Muscle layer of colon (tissue), 2 donors: ENCODE results near the gene BMP8A.

ENCODE experiments used
- H3K27ac ChIP-seq: one replicate; pipeline ENCODE4 v1.7.0; 2013; ENCODE audit warnings: low read depth, mild to moderate bottlenecking, low read length, moderate library complexity
- H3K27me3 ChIP-seq, 2 donors: one replicate each; pipeline ENCODE4 v1.7.0; 2013; ENCODE audit warnings: low read length in 2 of 2, mild to moderate bottlenecking in 2 of 2; ENCODE audit not compliant: insufficient read depth in 2 of 2, control insufficient read depth in 1 of 2
- H3K36me3 ChIP-seq: one replicate; pipeline ENCODE4 v1.7.0; 2013; ENCODE audit warnings: mild to moderate bottlenecking, low read length; ENCODE audit not compliant: insufficient read depth
- H3K4me1 ChIP-seq: one replicate; pipeline ENCODE4 v1.7.0; 2013; ENCODE audit warnings: mild to moderate bottlenecking, low read length; ENCODE audit not compliant: insufficient read depth
- H3K4me3 ChIP-seq, 2 donors: one replicate each; pipeline ENCODE4 v1.7.0; 2013; ENCODE audit warnings: low read length in 2 of 2, low read depth in 1 of 2, mild to moderate bottlenecking in 1 of 2, moderate library complexity in 1 of 2
- H3K9ac ChIP-seq: one replicate; pipeline ENCODE4 v1.7.0; 2013; ENCODE audit warnings: low read length
- H3K9me3 ChIP-seq: one replicate; pipeline ENCODE4 v1.7.0; 2013; ENCODE audit warnings: mild to moderate bottlenecking, low read length
- donor health status: abdominal sarcoma.
- donor health status: Adenocarcinoma of cecum.

Gene BMP8A

GRCh38 chr1:39539252-39539790 lies 47.9 kb downstream of the BMP8A start:
- Histone ChIP-seq H3K36me3 (peaks cover 17% of the 10 kb centered on the region), H3K27ac (no peak overlapping the region), H3K9me3 (no peaks in the 10 kb centered on the region), H3K27me3 (no peaks in the 10 kb centered on the region), H3K4me1 (peaks cover 5% of the 10 kb centered on the region), H3K9ac (no peak overlapping the region), H3K4me3 (peak overlapping the region in 1 of 2 donors; percentile 0)

GRCh38 chr1:39540504-39541031 lies 49.1 kb downstream of the BMP8A start:
- Histone ChIP-seq H3K9me3 (no peaks in the 10 kb centered on the region), H3K27ac (no peak overlapping the region), H3K4me1 (peaks cover 5% of the 10 kb centered on the region), H3K9ac (no peak overlapping the region), H3K27me3 (no peaks in the 10 kb centered on the region), H3K36me3 (peaks cover 19% of the 10 kb centered on the region), H3K4me3 (no peak overlapping the region)

GRCh38 chr1:39542924-39543323 lies 51.5 kb downstream of the BMP8A start:
- Histone ChIP-seq H3K27me3 (no peaks in the 10 kb centered on the region), H3K36me3 (peaks cover 25% of the 10 kb centered on the region), H3K9me3 (no peaks in the 10 kb centered on the region)

GRCh38 chr1:39544327-39544726 lies 52.9 kb downstream of the BMP8A start:
- no peak overlapping the region for H3K9ac ChIP-seq
- H3K4me3 ChIP-seq, result no peak overlapping the region
- H3K4me1 ChIP-seq, result peaks cover under 1% of the 10 kb centered on the region
- peaks cover 34% of the 10 kb centered on the region for H3K36me3 ChIP-seq
- no peaks in the 10 kb centered on the region for H3K9me3 ChIP-seq
- no peaks in the 10 kb centered on the region for H3K27me3 ChIP-seq
- no peak overlapping the region for H3K27ac ChIP-seq

More at GRCh38 chr1:39542924-39543323, 51.5 kb downstream of the BMP8A start:
- no peak overlapping the region for H3K27ac ChIP-seq
- no peak overlapping the region for H3K9ac ChIP-seq
- H3K4me3 ChIP-seq, result no peak overlapping the region
- H3K4me1 ChIP-seq, result peaks cover 5% of the 10 kb centered on the region

- Histone ChIP-seq H3K4me3 (no peak overlapping the region), H3K27ac (no peak overlapping the region), H3K27me3 (no peaks in the 10 kb centered on the region), H3K4me1 (no peaks in the 10 kb centered on the region), H3K9ac (no peak overlapping the region), H3K9me3 (no peaks in the 10 kb centered on the region), H3K36me3 (peaks cover 37% of the 10 kb centered on the region)
These were observed 54.1 kb downstream of the BMP8A start for GRCh38 chr1:39545531-39545930.

- H3K36me3 ChIP-seq, result peaks cover 9% of the 10 kb centered on the region
- no peak overlapping the region for H3K4me3 ChIP-seq
These were observed 62.8 kb downstream of the BMP8A start for GRCh38 chr1:39554277-39554676.

GRCh38 chr1:39561279-39561678 lies 69.8 kb downstream of the BMP8A start:
- Histone ChIP-seq H3K9ac (no peak overlapping the region), H3K36me3 (peaks cover 58% of the 10 kb centered on the region), H3K4me1 (peaks cover 8% of the 10 kb centered on the region), H3K27ac (no peak overlapping the region), H3K27me3 (no peaks in the 10 kb centered on the region), H3K9me3 (no peaks in the 10 kb centered on the region), H3K4me3 (no peak overlapping the region)

More at GRCh38 chr1:39554277-39554676, 62.8 kb downstream of the BMP8A start:
- Histone ChIP-seq H3K27me3 (no peaks in the 10 kb centered on the region), H3K9ac (no peak overlapping the region), H3K4me1 (peaks cover 8% of the 10 kb centered on the region), H3K9me3 (no peaks in the 10 kb centered on the region), H3K27ac (no peak overlapping the region)

- Histone ChIP-seq H3K27me3 (no peaks in the 10 kb centered on the region), H3K27ac (no peak overlapping the region), H3K4me1 (peaks cover 8% of the 10 kb centered on the region), H3K9ac (no peak overlapping the region), H3K36me3 (peaks cover 72% of the 10 kb centered on the region), H3K4me3 (no peak overlapping the region), H3K9me3 (no peaks in the 10 kb centered on the region)
These were observed 71.5 kb downstream of the BMP8A start for GRCh38 chr1:39562886-39563285.

- Histone ChIP-seq H3K36me3 (peaks cover 79% of the 10 kb centered on the region), H3K27me3 (no peaks in the 10 kb centered on the region), H3K9me3 (no peaks in the 10 kb centered on the region), H3K9ac (no peak overlapping the region), H3K4me1 (peaks cover 3% of the 10 kb centered on the region), H3K4me3 (no peak overlapping the region), H3K27ac (no peak overlapping the region)
These were observed 72.2 kb downstream of the BMP8A start for GRCh38 chr1:39563669-39564068.

GRCh38 chr1:39564340-39564739 lies 72.9 kb downstream of the BMP8A start:
- no peak overlapping the region for H3K4me3 ChIP-seq
- H3K27me3 ChIP-seq, result no peaks in the 10 kb centered on the region
- peaks cover 85% of the 10 kb centered on the region for H3K36me3 ChIP-seq
- no peaks in the 10 kb centered on the region for H3K4me1 ChIP-seq
- H3K27ac ChIP-seq, result no peak overlapping the region
- no peaks in the 10 kb centered on the region for H3K9me3 ChIP-seq
- H3K9ac ChIP-seq, result no peak overlapping the region

GRCh38 chr1:39564941-39565340 lies 73.5 kb downstream of the BMP8A start:
- H3K9ac ChIP-seq, result no peak overlapping the region
- peaks cover 91% of the 10 kb centered on the region for H3K36me3 ChIP-seq
- no peak overlapping the region for H3K27ac ChIP-seq
- no peaks in the 10 kb centered on the region for H3K4me1 ChIP-seq
- no peak overlapping the region for H3K4me3 ChIP-seq
- no peaks in the 10 kb centered on the region for H3K27me3 ChIP-seq
- no peaks in the 10 kb centered on the region for H3K9me3 ChIP-seq

GRCh38 chr1:39566441-39567137 lies 75.2 kb downstream of the BMP8A start:
- no peak overlapping the region for H3K4me3 ChIP-seq
- no peak overlapping the region for H3K27ac ChIP-seq
- H3K4me1 ChIP-seq, result no peaks in the 10 kb centered on the region
- H3K27me3 ChIP-seq, result no peaks in the 10 kb centered on the region
- H3K9me3 ChIP-seq, result no peaks in the 10 kb centered on the region
- no peak overlapping the region for H3K9ac ChIP-seq
- H3K36me3 ChIP-seq, result peaks cover 91% of the 10 kb centered on the region
